ENCODE data around the gene ELANE.
"Not testable (repeated sequence)": the region's sequence is repeated elsewhere in the genome, so short reads cannot be mapped to it uniquely, and the experiment has no call there.

Gene ELANE

DNA sequence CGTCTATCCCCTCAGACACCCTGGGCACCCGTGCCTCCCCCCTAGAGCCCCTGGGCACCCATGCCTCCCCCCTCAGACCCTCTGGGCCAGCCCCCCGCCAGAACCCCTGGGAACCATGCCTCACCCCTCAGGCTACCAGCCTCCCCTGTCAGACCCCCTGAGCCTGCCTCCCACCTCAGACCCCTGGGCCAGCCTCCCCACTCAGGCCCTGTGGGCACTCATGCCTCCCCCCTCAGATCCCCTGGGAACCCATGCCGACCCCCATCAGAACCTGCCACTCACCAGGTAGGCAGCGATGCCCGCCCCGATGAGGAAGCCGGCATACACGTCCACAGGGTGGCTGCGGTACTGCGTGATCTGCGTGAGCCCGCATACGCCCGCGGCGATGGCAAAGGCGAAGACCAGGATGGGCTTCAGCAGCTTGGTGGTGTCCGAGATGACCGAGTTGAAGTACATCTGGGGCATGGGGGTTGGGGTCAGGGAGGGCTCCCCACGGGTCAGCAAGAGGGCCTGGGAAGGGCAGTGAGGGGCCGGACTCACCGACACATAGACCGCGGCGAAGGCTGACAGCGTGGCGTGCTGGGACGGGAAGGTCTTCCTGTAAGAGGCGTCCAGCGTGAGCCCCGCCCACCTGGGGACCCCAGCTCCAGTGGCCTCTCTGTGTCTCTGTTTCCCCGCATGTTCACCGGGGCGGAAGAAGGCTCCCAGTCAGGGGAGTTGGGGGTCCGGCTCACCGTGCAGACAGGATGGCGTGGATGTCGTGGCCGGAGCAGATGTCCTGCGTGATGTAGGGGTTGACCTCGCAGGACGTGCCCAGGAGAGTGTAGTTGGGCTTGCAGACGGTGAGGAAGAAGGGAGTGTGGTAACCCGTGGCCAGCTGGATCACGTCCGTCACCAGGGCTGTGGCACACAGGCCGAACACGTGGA, 37.7 kb upstream of the ELANE start:
- no peak for DNase-seq (ENCODE audit: low spot score)

DNA sequence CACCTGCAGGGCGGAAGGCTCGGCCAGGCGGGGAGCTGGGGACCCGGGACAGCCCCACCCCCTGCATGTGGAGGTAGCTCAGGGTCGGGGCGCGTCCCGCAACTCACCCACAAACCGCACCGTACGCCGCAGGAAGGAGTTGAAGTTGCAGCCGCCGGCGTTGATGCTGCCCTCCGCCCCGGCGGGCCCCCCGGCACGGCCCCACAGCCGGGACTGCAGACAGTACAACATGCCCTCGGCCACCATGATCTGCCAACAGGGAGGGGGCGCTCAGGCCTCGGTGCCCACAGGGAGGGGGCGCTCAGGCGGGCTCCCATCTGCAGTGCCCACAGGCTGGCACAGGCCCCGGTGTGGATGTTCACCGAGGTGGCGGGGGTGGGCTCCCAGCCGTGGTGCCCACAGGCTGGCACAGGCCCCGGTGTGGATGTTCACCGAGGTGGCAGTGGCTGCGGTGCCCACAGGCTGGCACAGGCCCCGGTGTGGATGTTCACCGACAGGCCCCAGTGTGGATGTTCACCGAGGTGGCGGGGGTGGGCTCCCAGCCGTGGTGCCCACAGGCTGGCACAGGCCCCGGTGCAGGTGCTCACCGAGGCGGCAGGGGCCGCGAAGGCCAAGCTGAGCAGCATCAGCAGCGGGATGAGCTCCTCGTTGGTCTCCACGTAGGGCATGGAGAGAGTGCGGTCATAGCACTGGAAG, 36.9 kb upstream of the ELANE start:
- DNase-seq (ENCODE audit: low spot score): no peak

DNA sequence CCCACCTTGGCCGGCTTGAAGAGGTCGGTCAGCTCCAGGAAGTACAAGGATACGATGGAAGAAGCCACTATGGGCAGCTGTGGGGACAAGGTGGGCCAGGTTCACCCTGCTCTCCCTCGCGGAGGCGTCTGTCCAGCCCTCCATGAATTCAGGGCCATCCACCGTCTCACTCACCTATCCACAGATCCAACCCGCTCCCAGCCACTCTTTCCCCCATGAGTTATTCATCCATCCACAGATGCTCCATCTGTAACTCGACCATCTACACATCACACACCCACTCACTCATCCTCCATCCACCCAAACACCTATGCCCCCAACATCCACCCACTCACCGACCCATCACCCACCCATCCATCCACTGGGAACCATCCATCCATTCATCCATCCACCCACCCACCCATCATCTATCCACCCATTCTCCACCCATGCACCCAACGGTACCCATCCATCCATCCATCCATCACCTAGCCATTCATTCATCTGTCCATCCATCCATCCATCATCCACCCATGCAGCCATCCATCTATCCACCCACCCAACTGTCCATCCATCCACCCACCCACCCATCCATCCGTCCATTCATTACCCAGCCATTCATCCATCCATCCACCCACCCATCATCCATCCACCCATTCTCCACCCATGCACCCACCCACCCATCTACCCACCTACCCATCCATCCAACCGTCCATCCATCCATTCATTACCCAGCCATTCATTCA, 36.2 kb upstream of the ELANE start:
- no peak for DNase-seq (ENCODE audit: low spot score)

DNA sequence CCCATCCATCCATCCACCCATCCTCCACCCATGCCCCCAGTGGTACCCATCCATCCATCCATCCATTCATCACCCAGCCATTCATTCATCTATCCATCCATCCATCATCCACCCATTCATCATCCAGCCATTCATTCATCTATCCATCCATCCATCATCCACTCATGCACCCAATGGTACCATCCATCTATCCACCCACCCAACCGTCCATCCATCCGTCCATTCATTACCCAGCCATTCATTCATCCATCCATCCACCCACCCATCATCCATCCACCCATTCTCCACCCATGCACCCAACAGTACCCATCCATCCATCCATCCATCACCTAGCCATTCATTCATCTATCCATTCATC, 35.6 kb upstream of the ELANE start:
- no peak for DNase-seq (ENCODE audit: low spot score)

- DNase-seq (ENCODE audit: low spot score): not testable (repeated sequence)
Observed at GRCh38 chr19:820212-820611, 31.9 kb upstream of the ELANE start.

DNA sequence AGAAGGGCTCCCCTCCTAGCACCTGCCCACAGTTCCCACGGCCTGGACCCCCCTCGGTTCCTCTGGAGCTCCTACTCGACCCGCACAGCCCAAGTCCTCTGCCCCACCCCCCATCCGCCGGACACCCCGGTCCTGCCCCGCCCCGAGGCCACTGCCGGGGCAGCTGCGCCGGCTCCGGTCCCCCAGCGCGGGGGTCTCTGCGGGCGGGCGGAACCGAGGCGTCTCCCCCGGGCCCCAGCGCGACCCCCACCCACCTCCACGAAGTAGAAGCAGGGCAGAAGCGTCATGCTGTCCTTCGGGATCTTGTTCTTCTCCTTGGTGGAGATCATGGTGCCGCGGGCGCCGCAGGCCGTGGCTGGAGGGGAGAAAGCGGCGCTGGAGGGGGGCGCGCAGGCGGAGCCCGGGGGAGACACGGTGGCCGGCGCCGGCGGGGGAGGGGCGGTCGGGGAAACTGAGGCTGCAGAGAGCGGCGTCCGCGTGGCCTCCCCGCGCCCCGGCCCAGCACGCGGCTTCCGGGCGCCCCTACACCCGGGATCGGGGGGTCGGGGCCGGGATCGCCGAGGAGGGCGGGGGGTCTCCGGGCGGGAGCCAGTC, 30.8 kb upstream of the ELANE start:
- no peak for DNase-seq (ENCODE audit: low spot score)

GRCh38 chr19:821825-822503, 30.1 kb upstream of the ELANE start, which contains the start of gene PLPPR3:
TSS of gene PLPPR3 (minus strand) at chr19:821955. CDS start at chr19:821559, 396 bp downstream.
- no peak for DNase-seq (ENCODE audit: low spot score)

DNA sequence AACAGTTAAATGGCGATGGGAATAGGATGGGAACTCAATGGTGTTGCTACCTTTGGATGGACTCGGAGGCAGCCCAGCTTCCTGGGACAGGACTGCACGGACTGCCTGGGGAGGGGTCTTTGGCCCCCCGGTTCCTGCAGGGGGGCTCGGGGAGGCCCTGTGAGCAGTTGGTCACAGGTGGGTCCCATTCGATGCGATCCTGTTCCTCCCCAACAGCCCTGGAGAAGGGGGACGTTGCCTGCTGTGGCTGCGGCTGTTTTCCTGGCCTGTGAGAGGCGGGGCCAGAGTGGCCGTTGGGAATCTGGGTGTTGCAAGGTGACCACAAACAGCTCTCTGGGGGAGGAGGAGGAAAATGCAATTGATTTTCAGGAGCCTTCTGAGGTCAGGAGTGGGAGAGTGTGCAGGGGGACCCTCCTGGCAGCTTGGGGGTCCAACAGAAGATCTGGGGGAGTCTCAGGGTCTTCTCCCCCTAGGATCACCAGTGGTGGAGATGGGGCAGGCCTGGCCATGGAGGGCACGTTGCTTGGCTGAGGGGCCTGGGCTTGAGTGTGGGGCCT, 28.5 kb upstream of the ELANE start:
- no peak for DNase-seq (ENCODE audit: low spot score)

DNA sequence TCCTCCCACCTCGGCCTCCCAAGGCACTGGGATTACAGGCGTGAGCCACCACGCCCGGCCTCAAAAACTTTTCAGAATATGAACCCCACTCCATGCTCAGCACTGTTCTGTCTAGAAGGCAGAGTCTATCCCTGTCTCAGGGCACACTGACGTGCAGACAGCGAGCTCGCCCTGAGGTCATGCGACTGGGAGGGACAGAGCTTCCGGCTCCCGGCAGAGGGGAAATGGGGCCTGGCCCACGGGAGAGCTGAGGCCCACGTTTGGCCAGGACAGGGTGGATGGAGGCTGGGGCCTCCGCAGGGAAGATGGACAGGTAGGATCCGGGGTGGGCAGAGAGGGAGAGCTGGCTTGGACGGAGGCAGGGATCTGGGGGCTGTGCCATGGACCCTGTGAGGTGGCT, 27.2 kb upstream of the ELANE start:
- DNase-seq (ENCODE audit: low spot score): no peak

GRCh38 chr19:825897-826644, 26.0 kb upstream of the ELANE start:
- no peak for DNase-seq (ENCODE audit: low spot score)

- DNase-seq (ENCODE audit: low spot score): no peak
Observed at GRCh38 chr19:827314-827709, 24.8 kb upstream of the ELANE start.

DNA sequence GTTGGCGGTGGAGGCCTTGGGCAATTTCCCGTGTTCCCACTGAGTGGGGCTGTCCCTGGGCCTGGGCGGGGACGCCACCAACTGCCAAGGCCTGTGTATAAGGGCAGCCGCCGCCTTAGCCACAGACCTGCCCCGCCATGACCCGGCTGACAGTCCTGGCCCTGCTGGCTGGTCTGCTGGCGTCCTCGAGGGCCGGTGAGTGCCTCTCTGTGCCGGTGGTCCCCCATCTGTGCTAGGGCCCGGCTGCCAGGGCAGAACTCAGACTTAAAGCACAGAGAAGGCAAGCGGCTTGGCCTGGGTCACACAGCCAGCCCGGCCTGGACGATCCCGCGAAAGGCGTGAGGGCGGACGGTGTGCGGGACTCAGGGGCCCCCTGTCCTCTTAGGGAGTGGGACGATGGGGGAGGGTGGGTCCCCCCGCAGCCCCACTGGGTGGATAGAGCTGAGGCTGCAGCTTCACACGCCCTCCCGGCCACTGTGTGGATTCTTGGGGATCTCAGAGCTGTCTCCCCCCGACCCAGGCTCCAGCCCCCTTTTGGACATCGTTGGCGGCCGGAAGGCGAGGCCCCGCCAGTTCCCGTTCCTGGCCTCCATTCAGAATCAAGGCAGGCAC, 24.3 kb upstream of the ELANE start, which contains the start of gene AZU1:
AZU1 (plus strand) TSS at position 128 of the 612 bp plus-strand sequence; CDS start at position 138, 10 bp downstream.
- DNase-seq (ENCODE audit: low spot score): no peak

GRCh38 chr19:829129-829758, 22.9 kb upstream of the ELANE start:
- no peak for DNase-seq (ENCODE audit: low spot score)

GRCh38 chr19:831407-832369, 20.4 kb upstream of the ELANE start:
- DNase-seq (ENCODE audit: low spot score): no peak

DNA sequence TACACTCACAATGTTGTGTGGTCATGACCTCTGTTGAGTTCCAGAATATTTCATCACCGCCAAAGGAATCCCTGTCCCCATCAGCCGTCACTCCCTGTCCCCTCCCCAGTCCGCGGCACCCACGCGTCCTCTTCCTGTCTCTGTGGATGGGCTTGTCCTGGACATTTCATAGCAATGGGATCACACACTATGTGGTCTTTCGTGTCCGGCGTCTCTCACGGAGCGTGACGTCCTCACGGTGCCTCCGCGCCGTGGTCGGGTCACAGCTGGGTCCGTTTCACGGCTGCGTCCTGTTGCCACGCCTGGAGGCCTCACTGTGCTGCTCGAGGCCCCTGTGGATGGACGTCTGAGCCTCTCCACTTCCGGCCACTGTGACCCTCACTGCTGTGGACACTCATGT, 17.9 kb upstream of the ELANE start:
- no peak for DNase-seq (ENCODE audit: low spot score)

GRCh38 chr19:835210-835810, 16.8 kb upstream of the ELANE start:
- no peak for DNase-seq (ENCODE audit: low spot score)

- DNase-seq (ENCODE audit: low spot score): no peak
Observed at GRCh38 chr19:840519-841206, 11.4 kb upstream of the ELANE start, which contains the start of gene PRTN3. TSS of gene PRTN3 (plus strand) at chr19:840999. CDS start at chr19:841009, 10 bp downstream.

All from kidney capillary endothelial cell (primary cell).